B cell (primary cell): ENCODE results near the gene ADCY1. TPM values are rescaled to one million over a fixed set of nuclear protein-coding genes. Genes with fewer than 3 reads are reported as not detected.

Experiments used
- ATAC-seq: fragments of 200-7000 bp; cut with Tn5 transposase; one replicate; pipeline ENCODE4 v1.10.0; 2021; ENCODE audit warnings: low read depth, mild to moderate bottlenecking, moderate number of reproducible peaks, moderate library complexity
- CTCF ChIA-PET: fragments of 350-600 bp; sonication (Branson Sonifier 250); formaldehyde crosslinking; loops from one replicate; lab custom pipeline; 2021; ENCODE audit warnings: antibody characterized with exemption, inconsistent platforms; lab: Charles Lee
- POLR2A ChIA-PET: fragments of 350-600 bp; sonication (Branson Sonifier 250); formaldehyde crosslinking; loops from one replicate; lab custom pipeline; 2021; ENCODE audit warnings: antibody characterized with exemption; lab: Charles Lee
- DNase-seq: peaks from one replicate; pipeline ENCODE4 v3.0.0; 2013
- H2AFZ ChIP-seq: 2 replicates; pipeline ENCODE4 v1.6.1; 2012; ENCODE audit warnings: mild to moderate bottlenecking, low read depth, low read length; ENCODE audit not compliant: insufficient read depth, poor library complexity, severe bottlenecking
- H3K27ac ChIP-seq, 2 donors: 1 replicate in 1 of 2; 2 replicates in 1 of 2; pipeline ENCODE4 v1.5.1; 2012 to 2013; ENCODE audit warnings: low read length in 2 of 2, mild to moderate bottlenecking in 2 of 2, moderate library complexity in 1 of 2
- H3K27me3 ChIP-seq, 4 experiments: fragments of 200-600 bp in 1 of 4; sonication (generic) in 1 of 4; replicated peaks in 1 of 4; 1 replicate in 2 of 4; 2 replicates in 2 of 4; pipeline versions ENCODE4 v1.6.1 to v1.7.0; 2013 to 2016; ENCODE audit warnings: low read length in 3 of 4, mild to moderate bottlenecking in 2 of 4, mixed read lengths in 1 of 4, moderate library complexity in 1 of 4; ENCODE audit not compliant: insufficient read depth in 4 of 4, control insufficient read depth in 3 of 4; ENCODE audit errors: control extremely low read depth in 1 of 4
- H3K36me3 ChIP-seq, 2 experiments: replicated peaks in 1 of 2; 1 replicate in 1 of 2; 2 replicates in 1 of 2; pipeline versions ENCODE4 v1.6.1 to v1.7.1; 2013; ENCODE audit warnings: low read length in 1 of 2; ENCODE audit not compliant: insufficient read depth in 2 of 2, control insufficient read depth in 1 of 2; ENCODE audit errors: control extremely low read depth in 1 of 2, extremely low read depth in 1 of 2
- H3K4me1 ChIP-seq, 2 donors: fragments of 200-600 bp in 1 of 2; sonication (generic) in 1 of 2; 1 replicate in 1 of 2; 2 replicates in 1 of 2; pipeline versions ENCODE4 v1.5.1 to v1.6.1; 2013 to 2017; ENCODE audit warnings: low read length in 2 of 2; ENCODE audit not compliant: control insufficient read depth in 2 of 2, insufficient read depth in 2 of 2
- H3K4me2 ChIP-seq: replicated peaks from 2 replicates; pipeline ENCODE3; 2012; ENCODE audit warnings: mild to moderate bottlenecking, low read depth, low read length; ENCODE audit not compliant: poor library complexity, severe bottlenecking
- H3K4me3 ChIP-seq, 5 experiments: fragments of 200-600 bp in 1 of 5; sonication (generic) in 1 of 5; 1 replicate in 3 of 5; 2 replicates in 2 of 5; pipeline versions ENCODE4 v1.5.1 to v1.7.0; 2011 to 2016; ENCODE audit warnings: low read length in 4 of 5, mild to moderate bottlenecking in 4 of 5, low read depth in 2 of 5, control low read depth in 1 of 5, moderate library complexity in 1 of 5; ENCODE audit not compliant: insufficient read depth in 1 of 5; ENCODE audit errors: control extremely low read depth in 1 of 5, extremely low read depth in 1 of 5
- H3K79me2 ChIP-seq: fragments of 200-600 bp; sonication (generic); one replicate; pipeline ENCODE4 v1.6.0; 2016; ENCODE audit warnings: low read length; ENCODE audit not compliant: control insufficient read depth, insufficient read depth
- H3K9ac ChIP-seq: fragments of 200-600 bp; sonication (generic); 2 replicates; pipeline ENCODE4 v1.6.1; 2017; ENCODE audit warnings: mild to moderate bottlenecking, low read length, moderate library complexity
- H3K9me3 ChIP-seq, 3 donors: one replicate each; pipeline versions ENCODE4 v1.6.1 to v1.7.1; 2013; ENCODE audit warnings: low read length in 2 of 3; ENCODE audit not compliant: control insufficient read depth in 2 of 3, insufficient read depth in 1 of 3; ENCODE audit errors: control extremely low read depth in 1 of 3
- H4K20me1 ChIP-seq: 2 replicates; pipeline ENCODE4 v1.6.0; 2012; ENCODE audit warnings: mild to moderate bottlenecking, low read length; ENCODE audit not compliant: insufficient read depth, control insufficient read depth, poor library complexity, severe bottlenecking
- H3K27ac Mint-ChIP-seq: one replicate; pipeline ENCODE4 v1.8.0; 2021; ENCODE audit warnings: mixed read lengths
- H3K27me3 Mint-ChIP-seq: one replicate; pipeline ENCODE4 v1.8.0; 2021; ENCODE audit warnings: mixed read lengths
- H3K4me1 Mint-ChIP-seq: one replicate; pipeline ENCODE4 v1.8.0; 2021; ENCODE audit warnings: mixed read lengths
- H3K4me3 Mint-ChIP-seq: one replicate; pipeline ENCODE4 v1.8.0; 2021; ENCODE audit warnings: mixed read lengths
- H3K9me3 Mint-ChIP-seq: one replicate; pipeline ENCODE4 v1.8.0; 2022; ENCODE audit warnings: mixed read lengths; ENCODE audit not compliant: insufficient read depth
- EZH2 ChIP-seq: IDR thresholded peaks from 2 replicates; pipeline ENCODE4 v1.6.1; 2012; ENCODE audit warnings: borderline replicate concordance, low read depth, mild to moderate bottlenecking, moderate library complexity, low read length; ENCODE audit not compliant: insufficient read depth, poor library complexity, severe bottlenecking
- WGBS: methylation state at CpG from one replicate; pipeline ENCODE4 v1.1.5; 2013; ENCODE audit warnings: missing lambda C conversion rate; ENCODE audit not compliant: insufficient coverage; 5-methylcytosine and 5-hydroxymethylcytosine counted together
- intact Hi-C: fragments of 100-400 bp; cut with micrococcal nuclease; formaldehyde crosslinking; loops from one replicate; pipeline ENCODE4 v1.10.0; 2022
- polyA plus RNA-seq: library from polyadenylated mRNA; depleted of rRNA; stranded (reverse); fragments of >200 nt; gene quantifications from 2 replicates; pipeline ENCODE4 v1.2.3, GENCODE V29; 2012
- total RNA-seq, 2 donors: library from RNA; stranded (reverse); fragments of 120-200 nt in 1 of 2; gene quantifications; 1 replicate in 1 of 2; 2 replicates in 1 of 2; pipeline versions ENCODE4 v1.2.3 to v1.2.4, GENCODE V29; 2013 to 2022

The ADCY1 gene
- total and polyA plus RNA-seq, 2 donors (not counting 1 experiment from before 2014, with no cell fraction given): 0.05 to 0.12 TPM

DNA sequence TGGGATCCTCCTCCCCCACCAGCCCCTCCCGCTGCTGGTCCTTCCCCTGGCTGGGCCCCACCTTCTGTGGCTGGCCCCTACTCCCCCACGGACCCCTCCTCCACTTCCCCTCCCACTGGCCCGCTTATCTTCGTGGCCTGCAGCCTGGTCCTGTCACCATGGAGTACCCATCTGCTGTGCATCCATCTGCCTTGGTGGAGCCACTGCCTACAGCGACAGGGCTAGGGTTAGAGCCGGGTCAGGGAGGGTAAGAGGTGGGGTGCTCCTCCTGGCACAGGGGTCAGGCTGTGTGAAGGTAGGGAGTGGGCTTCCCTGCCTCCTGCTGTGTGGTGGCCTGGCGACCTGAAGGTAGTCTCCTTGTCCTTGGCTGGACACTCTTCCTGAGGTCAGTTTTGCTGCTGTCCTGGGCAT, 5.2 kb downstream of the ADCY1 start:
- no peak overlapping the region for H3K27ac Mint-ChIP-seq
- H3K9me3 ChIP-seq: peaks cover 0 to 3% (median 0%) of the 10 kb centered on the region in 3 donors
- no peak overlapping the region for H3K4me3 Mint-ChIP-seq
- H3K4me2 ChIP-seq: no peak overlapping the region
- H3K9ac ChIP-seq: no peak overlapping the region
- H3K27me3 Mint-ChIP-seq: peaks cover 15% of the 10 kb centered on the region
- 64% methylated on average over 7 of the region's 7 CpGs for WGBS
- intact Hi-C loops: no loop called here
- no peaks in the 10 kb centered on the region for H3K9me3 Mint-ChIP-seq
- peaks cover 0 to 13% (median 2%) of the 10 kb centered on the region in 4 experiments for H3K27me3 ChIP-seq
- CTCF ChIA-PET: no interaction called here
- H3K27ac ChIP-seq: no peak overlapping the region
- TF ChIP-seq EZH2: no peak
- POLR2A ChIA-PET: no interaction called here
- H3K36me3 ChIP-seq: no peaks in the 10 kb centered on the region
- ATAC-seq: no peak
- no peak for DNase-seq
- H3K4me1 ChIP-seq: no peaks in the 10 kb centered on the region
- H2AFZ ChIP-seq: no peak overlapping the region
- no peaks in the 10 kb centered on the region for H3K79me2 ChIP-seq
- H4K20me1 ChIP-seq: no peaks in the 10 kb centered on the region
- no peaks in the 10 kb centered on the region for H3K4me1 Mint-ChIP-seq
- no peak overlapping the region for H3K4me3 ChIP-seq

- no peaks in the 10 kb centered on the region for H3K4me1 ChIP-seq
- H3K27me3 Mint-ChIP-seq: peaks cover 15% of the 10 kb centered on the region
- TF ChIP-seq EZH2: no peak
- no peak overlapping the region for H3K27ac Mint-ChIP-seq
- DNase-seq (no peak), ATAC-seq (no peak)
- no peaks in the 10 kb centered on the region for H3K36me3 ChIP-seq
- H3K4me3 Mint-ChIP-seq: no peak overlapping the region
- no peaks in the 10 kb centered on the region for H3K9me3 Mint-ChIP-seq
- no peaks in the 10 kb centered on the region for H3K79me2 ChIP-seq
- WGBS: 81% methylated on average over 14 of the region's 16 CpGs
- no peak overlapping the region for H3K4me2 ChIP-seq
- H3K4me1 Mint-ChIP-seq: no peaks in the 10 kb centered on the region
- no peak overlapping the region for H3K27ac ChIP-seq
- H3K4me3 ChIP-seq: no peak overlapping the region
- peaks cover 0 to 8% (median 0%) of the 10 kb centered on the region in 4 experiments for H3K27me3 ChIP-seq
- no peaks in the 10 kb centered on the region for H3K9me3 ChIP-seq
- intact Hi-C loops: no loop called here
- no peak overlapping the region for H2AFZ ChIP-seq
- POLR2A ChIA-PET: no interaction called here
- no peak overlapping the region for H3K9ac ChIP-seq
- H4K20me1 ChIP-seq: no peaks in the 10 kb centered on the region
- CTCF ChIA-PET: no interaction called here
These were observed 6.1 kb downstream of the ADCY1 start for GRCh38 chr7:45580053-45580872.
